MG63 (cell line): Measurements from ENCODE around the gene PDCL2. TPM values are rescaled to one million over a fixed set of nuclear protein-coding genes. Genes with fewer than 3 reads are reported as not detected.
"Not testable (repeated sequence)": the region's sequence is repeated elsewhere in the genome, so short reads cannot be mapped to it uniquely, and the experiment has no call there.

Source experiments
- DNase-seq: peaks from one replicate; pipeline ENCODE4 v3.0.0-alpha.2; 2020
- H3K27me3 ChIP-seq: fragments of 250-450 bp; sonication (Bioruptor Pico); 2 replicates; pipeline ENCODE4 v1.5.1; 2020; ENCODE audit warnings: mild to moderate bottlenecking, moderate library complexity
- H3K36me3 ChIP-seq: fragments of 250-450 bp; sonication (Bioruptor Pico); 2 replicates; pipeline ENCODE4 v1.5.1; 2020; ENCODE audit warnings: mild to moderate bottlenecking, moderate library complexity
- H3K4me3 ChIP-seq: fragments of 250-450 bp; sonication (Bioruptor Pico); 2 replicates; pipeline ENCODE4 v1.5.1; 2020; ENCODE audit warnings: mild to moderate bottlenecking, moderate library complexity
- H3K9me3 ChIP-seq: fragments of 250-450 bp; sonication (Bioruptor Pico); 2 replicates; pipeline ENCODE4 v1.5.1; 2020; ENCODE audit warnings: mild to moderate bottlenecking, moderate library complexity
- total RNA-seq: library from RNA; depleted of rRNA; stranded (reverse); fragments of >200 nt; shearing (Covaris generic); gene quantifications from 2 replicates; pipeline ENCODE4 v1.2.3, GENCODE V29; 2014; ENCODE audit warnings: low replicate concordance

PDCL2 gene
- total RNA-seq, 1 experiment from 2014 or later = not detected

DNA sequence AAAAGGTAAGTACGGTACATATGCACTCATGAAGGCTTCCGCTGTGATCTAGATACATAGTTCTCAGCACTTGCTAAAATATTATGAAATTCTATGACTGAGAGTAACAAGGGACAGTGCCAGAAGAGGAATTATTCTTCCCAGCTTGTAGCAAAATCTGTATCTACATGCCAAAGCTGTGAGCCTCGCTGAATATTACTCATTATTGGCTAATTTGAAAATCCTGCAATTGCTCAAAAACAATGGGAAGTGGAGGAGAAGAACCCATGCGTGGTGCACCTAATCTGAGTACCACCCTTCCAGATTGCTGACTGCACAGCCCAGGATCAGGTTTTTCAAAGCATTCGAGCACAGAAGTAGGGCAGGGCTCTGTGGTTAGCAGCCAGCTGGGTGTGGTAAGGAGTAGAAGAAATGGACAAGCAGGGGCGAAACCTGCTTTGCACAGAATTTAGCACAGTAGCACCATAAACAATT, 17.4 kb upstream of the PDCL2 start:
- Histone ChIP-seq H3K36me3 (no peaks in the 10 kb centered on the region), H3K27me3 (no peaks in the 10 kb centered on the region), H3K9me3 (no peaks in the 10 kb centered on the region), H3K4me3 (no peak overlapping the region)
- DNase-seq = peak; percentile 54

DNA sequence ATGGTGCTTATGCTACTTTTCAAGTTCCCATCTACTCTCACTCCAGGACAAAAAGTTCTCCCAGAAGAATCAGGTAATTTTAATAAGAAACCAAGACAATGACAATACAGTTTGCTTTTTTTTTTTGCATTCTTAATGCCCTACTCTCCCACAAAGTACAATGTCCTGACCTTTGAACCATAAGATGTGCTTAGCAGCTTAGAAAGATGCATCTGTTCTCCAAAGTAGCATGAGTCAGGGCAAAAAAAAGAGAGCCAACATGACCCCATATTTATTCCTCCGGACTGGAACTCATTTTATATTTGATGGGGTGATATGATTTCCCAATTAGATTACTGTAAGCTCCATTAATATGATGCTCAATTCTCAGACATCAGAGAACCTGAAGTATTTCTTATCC, 16.5 kb upstream of the PDCL2 start:
- Histone ChIP-seq H3K36me3 (no peaks in the 10 kb centered on the region), H3K9me3 (no peaks in the 10 kb centered on the region), H3K4me3 (no peak overlapping the region), H3K27me3 (no peaks in the 10 kb centered on the region)
- DNase-seq = no peak

DNA sequence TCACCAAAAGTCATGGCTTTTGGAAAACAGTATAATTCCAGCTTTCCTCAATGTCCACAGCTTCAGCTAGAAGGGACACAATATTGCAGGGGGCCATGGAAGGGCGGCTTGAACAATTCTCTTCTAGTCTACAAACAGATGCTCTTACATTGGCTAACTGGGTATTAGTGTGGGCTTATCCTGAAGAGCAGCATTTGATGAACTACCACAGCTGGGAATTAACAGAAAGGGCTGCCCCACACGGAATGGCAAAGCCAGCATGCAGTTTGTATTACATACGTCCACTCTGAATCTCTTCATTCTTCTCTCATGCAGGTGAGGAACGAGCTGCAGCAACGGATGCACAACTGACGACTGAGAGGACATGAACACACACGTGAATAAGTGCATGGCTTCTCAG, 13.0 kb upstream of the PDCL2 start:
- Histone ChIP-seq H3K36me3 (no peaks in the 10 kb centered on the region), H3K9me3 (no peaks in the 10 kb centered on the region), H3K4me3 (no peak overlapping the region), H3K27me3 (no peaks in the 10 kb centered on the region)
- DNase-seq = no peak

DNA sequence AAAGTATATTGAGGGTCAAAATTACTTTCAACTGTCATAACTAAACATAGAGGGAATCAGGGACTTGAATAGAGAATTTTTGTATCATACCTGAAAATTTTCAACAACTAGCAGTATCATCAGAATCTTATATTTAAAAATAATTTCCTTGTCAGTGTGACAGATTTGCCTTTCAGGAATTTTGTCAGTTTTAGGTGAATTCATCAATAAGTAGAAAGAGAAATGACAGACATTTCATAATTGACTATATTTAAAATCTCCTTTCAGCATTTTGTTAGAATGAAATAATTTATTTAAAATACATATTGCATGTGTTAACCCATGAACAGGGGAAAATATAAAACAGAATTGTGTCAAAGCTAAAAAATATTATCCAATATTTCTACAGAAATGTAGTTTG, 8.6 kb upstream of the PDCL2 start:
- no peaks in the 10 kb centered on the region for H3K27me3 ChIP-seq
- no peak for DNase-seq
- no peak overlapping the region for H3K4me3 ChIP-seq
- H3K36me3 ChIP-seq = no peaks in the 10 kb centered on the region
- no peaks in the 10 kb centered on the region for H3K9me3 ChIP-seq

DNA sequence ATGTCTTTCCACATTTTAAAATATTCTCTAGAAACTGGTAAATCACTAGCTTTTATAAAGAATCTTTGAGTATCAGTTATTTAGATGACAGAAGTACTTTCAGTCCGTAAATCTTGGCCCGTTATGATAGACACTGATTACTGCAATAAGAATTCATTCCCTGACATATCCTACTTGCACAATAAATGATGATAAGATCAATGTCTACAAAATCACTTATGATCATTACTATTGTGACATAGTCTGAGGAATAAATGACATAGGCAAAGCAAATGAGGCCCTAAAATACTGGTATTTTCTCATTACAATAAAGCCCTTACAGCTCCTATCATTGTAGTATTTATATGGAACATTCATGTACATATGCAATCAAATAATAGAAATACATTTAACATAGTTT, 6.6 kb upstream of the PDCL2 start:
- Histone ChIP-seq H3K36me3 (no peaks in the 10 kb centered on the region), H3K4me3 (no peak overlapping the region), H3K9me3 (no peaks in the 10 kb centered on the region), H3K27me3 (no peaks in the 10 kb centered on the region)
- DNase-seq = no peak

DNA sequence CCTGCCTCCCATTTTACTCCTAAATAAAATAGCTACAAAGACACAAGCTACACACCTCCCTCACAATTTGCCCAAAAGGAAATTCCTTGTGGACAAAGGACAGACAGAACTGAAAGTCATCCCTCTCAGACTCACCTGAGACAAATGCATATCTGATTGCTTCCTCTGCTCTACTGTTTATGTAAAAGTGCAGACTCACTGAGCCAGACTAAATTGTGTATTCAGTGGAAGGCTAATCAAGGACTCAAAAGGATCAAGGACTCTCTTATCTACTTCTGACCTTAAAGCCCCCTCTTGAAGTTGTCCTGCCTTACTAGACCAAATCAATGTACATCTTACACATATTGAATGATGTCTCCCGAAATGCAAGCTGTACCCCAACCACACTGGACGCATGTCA, 3.9 kb downstream of the PDCL2 start:
- H3K9me3 ChIP-seq = no peaks in the 10 kb centered on the region
- no peaks in the 10 kb centered on the region for H3K27me3 ChIP-seq
- H3K4me3 ChIP-seq = no peak overlapping the region
- H3K36me3 ChIP-seq = no peaks in the 10 kb centered on the region
- no peak for DNase-seq

DNA sequence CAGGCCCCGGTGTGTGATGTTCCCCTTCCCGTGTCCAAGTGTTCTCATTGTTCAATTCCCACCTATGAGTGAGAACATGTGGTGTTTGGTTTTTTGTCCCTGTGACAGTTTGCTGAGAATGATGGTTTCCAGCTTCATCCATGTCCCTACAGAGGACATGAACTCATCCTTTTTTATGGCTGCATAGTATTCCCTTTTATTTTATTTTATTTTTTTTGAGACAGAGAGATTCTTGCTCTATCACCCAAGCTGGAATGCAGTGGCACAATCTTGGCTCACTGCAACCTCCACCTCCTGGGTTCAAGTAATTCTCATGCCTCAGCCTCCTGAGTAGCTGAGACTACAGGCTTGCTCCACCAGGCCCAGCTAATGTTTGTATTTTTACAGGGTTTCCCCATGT, 9.3 kb downstream of the PDCL2 start:
- not testable (repeated sequence) for H3K36me3 ChIP-seq, H3K27me3 ChIP-seq

DNA sequence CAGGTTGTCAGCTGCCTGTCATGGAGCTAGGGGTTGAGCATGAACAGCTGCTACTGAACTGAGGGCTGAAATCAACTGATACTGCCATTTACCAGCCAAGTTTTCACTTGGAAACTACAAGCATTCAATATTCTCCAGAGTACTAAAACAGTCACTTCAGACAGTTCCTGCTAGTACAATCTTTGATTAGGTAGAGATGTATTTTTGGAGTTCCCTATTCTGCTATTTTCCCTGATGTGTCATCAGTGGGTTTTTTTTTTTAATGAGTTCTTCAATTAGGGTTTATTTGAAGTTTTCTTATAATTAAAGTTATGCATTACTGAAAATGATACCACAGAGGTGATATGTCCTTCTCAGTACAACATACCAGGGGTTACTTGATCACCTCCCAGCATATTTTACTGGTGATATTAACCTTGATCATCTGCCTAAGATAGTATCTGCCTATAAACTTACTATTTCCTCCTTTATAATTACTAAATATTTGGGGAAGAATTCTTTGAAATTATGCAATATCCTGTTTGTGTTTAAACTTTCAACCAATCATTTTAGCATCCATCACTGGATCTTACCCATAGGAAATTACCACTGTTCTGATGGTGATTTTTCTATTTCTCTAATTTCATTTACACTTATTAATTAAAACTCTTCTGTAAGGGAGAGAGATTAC, 13.6 kb downstream of the PDCL2 start:
- DNase-seq = no peak
- Histone ChIP-seq H3K4me3 (no peak overlapping the region), H3K9me3 (no peaks in the 10 kb centered on the region), H3K36me3 (no peaks in the 10 kb centered on the region), H3K27me3 (no peaks in the 10 kb centered on the region)

More for the DNA sequence above, 9.3 kb downstream of the PDCL2 start:
- DNase-seq, H3K9me3 ChIP-seq, H3K4me3 ChIP-seq: not testable (repeated sequence)

DNA sequence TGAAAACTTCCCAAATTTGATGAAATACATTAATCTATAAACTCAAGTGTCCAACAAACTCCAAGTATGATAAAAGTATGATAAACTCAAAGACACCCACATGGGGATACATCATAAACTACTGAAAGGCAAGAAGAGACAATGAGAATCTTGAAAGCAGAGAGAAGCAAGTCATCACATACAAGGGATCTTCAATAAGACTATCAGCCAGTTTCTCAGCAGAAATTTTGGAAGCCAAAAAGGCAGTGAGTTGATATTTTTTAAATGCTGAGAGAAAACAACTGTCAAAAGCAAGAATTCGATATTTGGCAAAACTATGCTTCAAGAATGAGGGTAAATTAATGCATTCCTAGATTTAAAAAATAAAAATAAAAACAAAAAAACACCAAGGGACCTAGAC, 16.5 kb downstream of the PDCL2 start:
- H3K4me3 ChIP-seq = no peak overlapping the region
- H3K27me3 ChIP-seq = no peaks in the 10 kb centered on the region
- H3K9me3 ChIP-seq = no peaks in the 10 kb centered on the region
- H3K36me3 ChIP-seq = no peaks in the 10 kb centered on the region
- DNase-seq = no peak

DNA sequence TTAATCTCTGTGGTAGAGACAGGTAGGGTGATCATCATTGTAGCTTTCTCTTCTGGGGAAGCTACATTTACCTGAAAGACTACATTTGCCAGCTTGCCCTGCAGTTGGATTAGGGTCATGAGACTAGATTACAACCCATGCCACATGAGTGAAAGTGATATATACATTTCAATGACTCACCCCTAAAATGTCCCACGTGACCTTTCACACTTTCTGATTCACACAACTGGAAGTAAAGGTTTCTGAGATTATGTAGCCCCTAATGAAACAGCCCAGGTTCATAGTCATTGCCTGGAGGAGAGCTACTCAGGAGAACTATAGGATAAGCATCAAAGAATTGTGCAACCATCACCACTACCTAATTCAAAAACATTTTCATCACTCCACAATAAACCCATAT, 17.8 kb downstream of the PDCL2 start:
- Histone ChIP-seq H3K36me3 (no peaks in the 10 kb centered on the region), H3K27me3 (no peaks in the 10 kb centered on the region), H3K9me3 (no peaks in the 10 kb centered on the region), H3K4me3 (no peak overlapping the region)
- DNase-seq = no peak

DNA sequence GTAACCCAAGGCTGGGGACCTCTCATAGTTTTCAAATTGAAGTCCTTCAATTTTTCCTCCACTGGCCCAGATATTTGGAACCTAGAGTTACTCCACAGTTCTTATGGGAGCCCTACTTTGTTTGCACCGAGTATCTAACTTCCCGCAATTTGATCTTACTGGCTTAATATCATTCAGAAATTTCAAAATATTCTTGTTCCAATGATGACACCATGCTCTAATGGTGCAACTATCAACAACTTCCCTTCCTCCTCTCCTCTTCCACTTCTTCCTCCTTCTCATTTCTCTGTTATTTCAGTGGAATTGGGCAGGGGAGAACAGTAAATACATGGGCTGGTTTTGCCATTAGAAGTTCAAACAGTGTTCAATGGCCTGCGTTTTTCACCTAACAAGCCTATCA, 20.2 kb downstream of the PDCL2 start:
- DNase-seq = no peak
- Histone ChIP-seq H3K9me3 (no peaks in the 10 kb centered on the region), H3K4me3 (no peak overlapping the region), H3K27me3 (no peaks in the 10 kb centered on the region), H3K36me3 (no peaks in the 10 kb centered on the region)

DNA sequence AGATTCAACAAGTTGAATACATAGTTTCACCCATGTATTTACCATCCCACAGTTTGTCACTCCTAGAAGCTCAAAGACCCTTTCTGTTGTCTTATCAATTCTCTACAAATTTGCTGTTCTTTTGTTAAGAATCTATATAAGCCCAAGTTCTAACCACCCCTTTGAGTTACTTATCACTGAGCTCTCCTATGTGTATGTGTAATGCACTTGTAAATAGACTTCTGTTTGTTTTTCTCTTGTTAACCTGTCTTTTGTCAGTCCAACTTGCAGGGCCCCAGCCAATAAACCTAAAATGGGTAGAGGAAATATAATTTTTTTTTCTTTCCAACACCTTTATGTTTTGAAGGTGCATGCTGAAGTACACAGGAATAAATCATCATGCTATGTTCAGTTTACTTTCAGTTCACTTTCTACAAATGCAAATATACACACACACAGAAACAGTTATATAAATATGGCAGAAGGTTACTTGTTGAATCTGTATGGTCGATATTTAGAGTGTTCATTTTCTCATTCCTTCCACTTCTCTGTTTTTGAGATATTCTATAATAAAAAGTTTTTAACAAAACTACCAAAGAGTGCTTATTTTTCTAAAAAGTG, 23.0 kb downstream of the PDCL2 start:
- Histone ChIP-seq H3K36me3 (no peaks in the 10 kb centered on the region), H3K27me3 (no peaks in the 10 kb centered on the region), H3K4me3 (no peak overlapping the region), H3K9me3 (no peaks in the 10 kb centered on the region)
- DNase-seq = no peak

DNA sequence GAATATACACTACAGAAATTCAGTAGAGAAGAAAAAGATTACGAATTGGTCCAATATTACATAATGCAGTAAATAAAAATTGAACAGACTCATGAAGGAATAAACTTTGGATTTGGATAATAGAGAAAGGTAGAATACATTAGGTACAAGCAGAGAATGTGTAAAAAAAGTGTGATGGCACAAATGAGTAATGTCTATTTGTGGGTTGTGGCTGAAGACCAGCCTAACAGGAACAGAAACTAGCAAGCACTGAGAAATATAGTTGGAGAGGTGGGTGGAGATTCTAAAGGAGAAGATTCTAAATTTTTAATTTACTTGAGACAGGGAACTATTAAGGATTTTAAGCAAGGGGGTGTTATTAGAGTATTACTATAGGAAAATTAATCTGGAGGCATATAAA, 30.2 kb downstream of the PDCL2 start:
- H3K9me3 ChIP-seq = no peaks in the 10 kb centered on the region
- H3K4me3 ChIP-seq = no peak overlapping the region
- H3K27me3 ChIP-seq = no peaks in the 10 kb centered on the region
- no peaks in the 10 kb centered on the region for H3K36me3 ChIP-seq
- DNase-seq = no peak

DNA sequence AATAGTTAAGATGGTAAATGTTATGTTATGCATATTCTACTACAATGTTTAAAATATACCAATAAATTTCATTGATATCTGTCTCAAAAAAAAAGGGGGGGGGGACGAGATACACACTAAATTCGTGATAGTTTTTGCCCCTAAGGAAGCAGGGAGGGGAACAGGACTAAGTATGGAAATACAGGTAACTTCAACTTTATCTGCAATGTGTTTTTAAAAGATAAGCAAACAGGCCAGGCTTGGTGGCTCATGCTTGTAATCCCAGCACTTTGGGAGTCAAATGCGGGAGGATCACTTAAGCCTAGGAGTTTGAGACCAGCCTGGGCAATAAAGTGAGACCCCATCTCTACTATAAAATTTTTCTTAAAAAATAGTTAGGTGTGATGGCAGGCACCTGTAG, 31.9 kb downstream of the PDCL2 start:
- no peaks in the 10 kb centered on the region for H3K36me3 ChIP-seq
- H3K9me3 ChIP-seq = no peaks in the 10 kb centered on the region
- H3K4me3 ChIP-seq = no peak overlapping the region
- no peak for DNase-seq
- no peaks in the 10 kb centered on the region for H3K27me3 ChIP-seq

DNA sequence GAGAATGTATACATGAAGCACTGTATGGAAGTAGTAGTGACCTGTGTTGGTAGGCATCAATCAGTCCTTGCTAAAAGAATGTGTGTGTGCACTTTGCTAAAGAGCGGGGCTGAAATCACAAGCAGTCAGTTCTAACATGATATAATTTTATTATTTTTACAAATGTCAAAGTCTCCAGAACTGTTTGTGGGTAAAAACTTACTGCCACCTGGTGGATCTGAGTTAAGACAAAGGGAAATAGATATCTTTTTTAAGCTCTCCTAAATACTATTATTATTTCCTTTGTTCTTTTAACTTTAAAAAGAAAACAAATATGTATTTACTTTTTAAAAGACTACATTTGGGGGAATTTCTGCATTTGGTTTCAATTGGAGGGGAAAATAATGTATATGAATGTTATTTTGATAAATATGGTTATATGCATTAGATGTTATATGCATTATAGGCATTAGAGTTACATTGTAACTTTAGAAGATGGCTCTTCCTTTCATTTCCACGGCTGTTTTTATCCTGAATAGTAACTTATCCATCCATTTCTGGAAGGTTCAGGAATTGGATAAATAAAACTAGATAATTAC, 37.5 kb downstream of the PDCL2 start:
- Histone ChIP-seq H3K27me3 (no peaks in the 10 kb centered on the region), H3K9me3 (no peaks in the 10 kb centered on the region), H3K36me3 (no peaks in the 10 kb centered on the region), H3K4me3 (no peak overlapping the region)
- no peak for DNase-seq

DNA sequence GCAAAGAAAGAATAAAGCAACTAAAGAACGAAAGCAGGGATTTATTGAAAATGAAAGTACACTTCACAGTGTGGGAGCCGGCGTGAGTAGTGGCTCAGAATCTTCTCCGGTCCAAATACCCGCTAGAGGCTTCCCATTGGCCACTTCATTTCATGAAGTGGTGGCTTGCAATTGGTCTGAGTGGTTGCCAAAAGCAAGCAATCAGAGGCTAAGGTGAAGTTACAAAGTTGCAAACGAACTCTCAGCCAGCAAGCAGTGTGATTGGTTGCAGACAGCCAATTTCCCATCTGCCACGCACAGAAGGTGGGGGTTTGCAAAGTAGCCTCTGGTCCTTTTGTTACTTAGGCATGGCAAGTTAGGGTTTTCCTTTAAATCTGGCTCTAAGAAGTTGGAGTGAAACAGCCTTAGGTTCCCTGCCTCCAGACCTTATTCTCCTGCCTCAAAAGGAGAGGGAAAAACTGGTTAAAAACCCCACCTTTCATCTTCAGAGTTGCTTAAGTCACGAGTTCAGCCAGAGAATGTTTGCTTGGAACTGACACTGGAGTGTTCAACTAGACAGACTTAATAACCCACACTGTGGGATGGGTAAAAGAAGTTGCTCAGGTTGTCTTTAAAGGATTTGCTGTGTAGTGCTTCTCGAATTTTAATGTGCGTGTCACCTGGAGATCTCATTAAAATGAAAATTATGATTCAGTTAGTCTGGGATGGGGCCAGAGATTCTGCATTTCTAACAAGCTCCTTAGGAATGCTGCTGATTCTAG, 38.4 kb downstream of the PDCL2 start:
- Histone ChIP-seq H3K4me3 (peak overlapping the region; percentile 46), H3K36me3 (no peaks in the 10 kb centered on the region), H3K9me3 (no peaks in the 10 kb centered on the region), H3K27me3 (no peaks in the 10 kb centered on the region)
- peak; percentile 70 for DNase-seq

DNA sequence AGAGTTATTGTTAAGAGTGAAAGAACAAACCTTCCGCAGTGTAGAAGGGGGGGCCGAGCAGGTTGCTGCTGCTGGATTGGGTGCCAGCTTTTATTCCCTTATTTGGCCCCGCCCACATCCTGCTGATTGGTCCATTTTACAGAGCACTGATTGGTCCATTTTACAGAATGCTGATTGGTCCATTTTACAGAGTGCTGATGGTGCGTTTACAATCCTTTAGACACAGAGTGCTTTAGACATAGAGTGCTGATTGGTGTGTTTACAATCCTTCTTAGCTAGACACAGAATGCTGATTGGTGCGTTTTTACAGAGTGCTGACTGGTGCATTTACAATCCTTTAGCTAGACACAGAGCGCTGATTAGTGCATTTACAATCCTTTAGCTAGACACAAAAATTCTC, 40.1 kb downstream of the PDCL2 start:
- not testable (repeated sequence) for H3K4me3 ChIP-seq, H3K36me3 ChIP-seq, H3K27me3 ChIP-seq, H3K9me3 ChIP-seq, DNase-seq
